ENCODE measurements around the gene PLAAT4. TPM values are rescaled to one million over a fixed set of nuclear protein-coding genes. Genes with fewer than 3 reads are reported as not detected.
A peak's percentile ranks its signal among the peaks of the same experiment; 100 is the strongest.

Gene PLAAT4
- total and polyA plus RNA-seq, 2 donors (not counting 3 experiments of a cell fraction or from before 2014, with no cell fraction given) = 0.95 to 1.7 TPM

GRCh38 chr11:63491240-63491587 is 45.4 kb upstream of the PLAAT4 start:
- TF ChIP-seq FOS (IDR thresholded peaks at IDR 0.05; ENCODE audit: borderline replicate concordance, insufficient read depth, low read length) (no peak), MAX (IDR thresholded peaks at IDR 0.05; ENCODE audit: insufficient read depth, insufficient read length) (no peak), CTCF (IDR thresholded peaks at IDR 0.05; ENCODE audit: extremely low read depth in 1 of 2, insufficient read depth in 1 of 2, low read depth in 1 of 2, low read length in 2 of 2) (no peak), GATA2 (IDR thresholded peaks at IDR 0.05; ENCODE audit: insufficient read depth, insufficient read length, low read depth, low read length) (no peak), EZH2 (IDR thresholded peaks at IDR 0.05; ENCODE audit: borderline replicate concordance, low read depth, low read length, severe bottlenecking) (no peak), POLR2A (IDR thresholded peaks at IDR 0.05; ENCODE audit: low read depth, low read length) (no peak), POLR2AphosphoS5 (IDR thresholded peaks at IDR 0.05; ENCODE audit: insufficient read depth, low read depth, low read length) (no peak), JUN (IDR thresholded peaks at IDR 0.05; ENCODE audit: borderline replicate concordance, insufficient read depth, insufficient read length, low read depth) (no peak), MYC (IDR thresholded peaks at IDR 0.05; ENCODE audit: low read depth, low read length) (no peak)
- no peaks in the 10 kb centered on the region for H3K36me3 ChIP-seq (ENCODE audit: control insufficient read depth in 2 of 2, extremely low read depth in 1 of 2, insufficient read depth in 2 of 2, low read length in 2 of 2)
- H4K20me1 ChIP-seq (replicated peaks; ENCODE audit: control insufficient read depth, extremely low read depth, insufficient read depth, low read length) = no peaks in the 10 kb centered on the region
- H3K9me1 ChIP-seq (replicated peaks; ENCODE audit: control insufficient read depth, extremely low read depth, insufficient read depth, low read length) = no peaks in the 10 kb centered on the region
- POLR2A ChIA-PET = no interaction called here
- H3K4me1 ChIP-seq (ENCODE audit: control insufficient read depth, extremely low read depth, insufficient read depth, low read length) = peaks cover 3% of the 10 kb centered on the region
- DNase-seq (ENCODE audit: low read depth, low spot score) (no peak), FAIRE-seq (no peak)
- H3K9ac ChIP-seq (replicated peaks; ENCODE audit: extremely low read depth, insufficient read depth, low read length) = no peak overlapping the region
- H3K4me2 ChIP-seq (ENCODE audit: insufficient read depth, low read length) = peak overlapping the region; percentile 31
- H3K27me3 ChIP-seq (ENCODE audit: control insufficient read depth in 2 of 2, insufficient read depth in 2 of 2, low read length in 2 of 2) = peaks cover 40 to 55% of the 10 kb centered on the region in 2 experiments
- CTCF ChIA-PET = interaction anchor here (1.1 to 4.1 kb wide), 2 partner anchors 8 to 12 kb away, joined by 3 to 18 read pairs; no protein-coding TSS in a partner anchor
- BruUV-seq (replicated peaks) = no TSS peak
- H3K9me3 ChIP-seq (replicated peaks; ENCODE audit: control insufficient read depth, insufficient read depth, low read length) = no peaks in the 10 kb centered on the region
- H3K4me3 ChIP-seq (replicated peaks in 1 of 3; ENCODE audit: insufficient read depth in 1 of 3, low read depth in 1 of 3, low read length in 3 of 3) = peak overlapping the region; percentile 12 to 29 (median 23)
- intact Hi-C loops (cut with micrococcal nuclease) (no loop called here), dilution Hi-C loops (cut with MboI; ENCODE audit: extremely low pct_ligation_motif_present, low sequenced_read_pairs) (no loop called here)
- no peak overlapping the region for H2AFZ ChIP-seq (ENCODE audit: low read depth, low read length)
- H3K79me2 ChIP-seq (ENCODE audit: control insufficient read depth, insufficient read depth, low read length) = no peaks in the 10 kb centered on the region
- H3K27ac ChIP-seq (ENCODE audit: insufficient read depth, low read depth, low read length) = no peak overlapping the region
